CD14-positive monocyte (primary cell): ENCODE measurements around the gene ZFP57. TPM values are rescaled to one million over a fixed set of nuclear protein-coding genes. Genes with fewer than 3 reads are reported as not detected.

Experiments used
- DNase-seq, 3 donors: peaks; one replicate each; pipeline ENCODE4 v3.0.0-alpha.2; 2011 to 2022
- H2AFZ ChIP-seq: 2 replicates; pipeline ENCODE4 v1.6.0; 2012; ENCODE audit warnings: mild to moderate bottlenecking, low read depth, low read length, inconsistent platforms; ENCODE audit not compliant: insufficient read depth, poor library complexity, severe bottlenecking
- H3K27ac ChIP-seq, 2 donors: 1 replicate in 1 of 2; 2 replicates in 1 of 2; pipeline ENCODE4 v1.5.1; 2012 to 2013; ENCODE audit warnings: low read length in 2 of 2, control low read depth in 1 of 2, inconsistent platforms in 1 of 2, low read depth in 1 of 2, mild to moderate bottlenecking in 1 of 2
- H3K27me3 ChIP-seq, 2 donors: one replicate each; pipeline versions ENCODE4 v1.6.0 to v1.6.1; 2011 to 2013; ENCODE audit warnings: low read length in 2 of 2; ENCODE audit not compliant: control insufficient read depth in 2 of 2, insufficient read depth in 2 of 2
- H3K36me3 ChIP-seq, 2 donors: replicated peaks in 1 of 2; 1 replicate in 1 of 2; 2 replicates in 1 of 2; pipeline versions ENCODE4 v1.5.1 to v1.6.1; 2012 to 2013; ENCODE audit warnings: low read length in 2 of 2, control low read depth in 1 of 2, inconsistent platforms in 1 of 2, mild to moderate bottlenecking in 1 of 2; ENCODE audit not compliant: insufficient read depth in 2 of 2, control insufficient read depth in 1 of 2
- H3K4me1 ChIP-seq, 2 donors: 1 replicate in 1 of 2; 2 replicates in 1 of 2; pipeline versions ENCODE4 v1.5.1 to v1.6.1; 2012 to 2013; ENCODE audit warnings: low read length in 2 of 2, control low read depth in 1 of 2, inconsistent platforms in 1 of 2, mild to moderate bottlenecking in 1 of 2, moderate library complexity in 1 of 2; ENCODE audit not compliant: insufficient read depth in 2 of 2, control insufficient read depth in 1 of 2
- H3K4me2 ChIP-seq: replicated peaks from 2 replicates; pipeline ENCODE3; 2012; ENCODE audit warnings: low read length, moderate library complexity, mild to moderate bottlenecking; ENCODE audit not compliant: poor library complexity, severe bottlenecking; ENCODE audit errors: extremely low read depth
- H3K4me3 ChIP-seq, 3 experiments: fragments of 200-600 bp in 1 of 3; sonication (generic) in 1 of 3; replicated peaks in 1 of 3; 1 replicate in 2 of 3; 2 replicates in 1 of 3; pipeline ENCODE4 v1.5.1; 2011 to 2013; ENCODE audit warnings: low read length in 3 of 3, mild to moderate bottlenecking in 3 of 3, control low read depth in 2 of 3, low read depth in 2 of 3, inconsistent platforms in 1 of 3, moderate library complexity in 1 of 3
- H3K79me2 ChIP-seq: 2 replicates; pipeline ENCODE4 v1.6.0; 2012; ENCODE audit warnings: mild to moderate bottlenecking, control low read depth, inconsistent platforms, low read length, moderate library complexity; ENCODE audit not compliant: insufficient read depth
- H3K9ac ChIP-seq: 2 replicates; pipeline ENCODE4 v1.6.0; 2017; ENCODE audit warnings: low read length, mild to moderate bottlenecking; ENCODE audit not compliant: insufficient read depth, poor library complexity, severe bottlenecking
- H3K9me3 ChIP-seq, 2 donors: replicated peaks in 1 of 2; 1 replicate in 1 of 2; 2 replicates in 1 of 2; pipeline versions ENCODE4 v1.5.1 to v1.6.1; 2012 to 2013; ENCODE audit warnings: low read length in 2 of 2, control low read depth in 1 of 2; ENCODE audit not compliant: control insufficient read depth in 1 of 2, insufficient read depth in 1 of 2
- H4K20me1 ChIP-seq: 2 replicates; pipeline ENCODE4 v1.6.0; 2012; ENCODE audit warnings: mild to moderate bottlenecking, low read length, control low read depth, moderate library complexity; ENCODE audit not compliant: insufficient read depth
- H3K27ac Mint-ChIP-seq, 7 donors: one replicate each; pipeline ENCODE4 v1.8.0; 2020; ENCODE audit warnings: mild to moderate bottlenecking in 7 of 7, mixed read lengths in 7 of 7, moderate library complexity in 6 of 7, inconsistent platforms in 2 of 7
- H3K27me3 Mint-ChIP-seq, 3 donors: one replicate each; pipeline ENCODE4 v1.8.0; 2021 to 2022; ENCODE audit warnings: low read depth in 3 of 3, mild to moderate bottlenecking in 3 of 3, mixed read lengths in 3 of 3, moderate library complexity in 3 of 3, inconsistent platforms in 1 of 3
- H3K36me3 Mint-ChIP-seq, 2 donors: one replicate each; pipeline ENCODE4 v1.8.0; 2020; ENCODE audit warnings: mixed read lengths in 2 of 2, inconsistent platforms in 1 of 2, mild to moderate bottlenecking in 1 of 2
- H3K4me1 Mint-ChIP-seq: one replicate; pipeline ENCODE4 v1.8.0; 2020; ENCODE audit warnings: mild to moderate bottlenecking, mixed read lengths
- H3K4me3 Mint-ChIP-seq, 2 donors: one replicate each; pipeline ENCODE4 v1.8.0; 2020; ENCODE audit warnings: mild to moderate bottlenecking in 2 of 2, mixed read lengths in 2 of 2, moderate library complexity in 1 of 2
- H3K9me3 Mint-ChIP-seq, 7 donors: one replicate each; pipeline ENCODE4 v1.8.0; 2020 to 2022; ENCODE audit warnings: mixed read lengths in 7 of 7, mild to moderate bottlenecking in 6 of 7, moderate library complexity in 6 of 7, inconsistent platforms in 2 of 7
- WGBS: methylation state at CpG from one replicate; pipeline ENCODE4 v1.1.5; 2013; ENCODE audit warnings: missing lambda C conversion rate; ENCODE audit not compliant: insufficient coverage; 5-methylcytosine and 5-hydroxymethylcytosine counted together
- intact Hi-C, 2 donors: fragments of 100-400 bp; cut with micrococcal nuclease; formaldehyde crosslinking; loops; one replicate each; pipeline versions ENCODE4 v1.15.0 to v1.15.1; 2023
- polyA plus RNA-seq, 3 donors: library from polyadenylated mRNA; depleted of rRNA in 1 of 3; unstranded in 2 of 3; stranded (reverse) in 1 of 3; fragments of 300-500 nt in 2 of 3; fragments of >200 nt in 1 of 3; fragmentation: Illumina TruSeq in 2 of 3; gene quantifications; 1 replicate in 2 of 3; 2 replicates in 1 of 3; pipeline ENCODE4 v1.2.3, GENCODE V29; 2012 to 2021
- TF ChIP-seq, protein P1 (sequence below): fragments of 200-600 bp; IDR thresholded peaks from one replicate; pipeline ENCODE4 v1.8.0; 2022; ENCODE audit warnings: antibody characterized with exemption, mild to moderate bottlenecking

Gene ZFP57
- polyA plus RNA-seq, 3 donors, result 0.72 TPM; not detected in 2

DNA sequence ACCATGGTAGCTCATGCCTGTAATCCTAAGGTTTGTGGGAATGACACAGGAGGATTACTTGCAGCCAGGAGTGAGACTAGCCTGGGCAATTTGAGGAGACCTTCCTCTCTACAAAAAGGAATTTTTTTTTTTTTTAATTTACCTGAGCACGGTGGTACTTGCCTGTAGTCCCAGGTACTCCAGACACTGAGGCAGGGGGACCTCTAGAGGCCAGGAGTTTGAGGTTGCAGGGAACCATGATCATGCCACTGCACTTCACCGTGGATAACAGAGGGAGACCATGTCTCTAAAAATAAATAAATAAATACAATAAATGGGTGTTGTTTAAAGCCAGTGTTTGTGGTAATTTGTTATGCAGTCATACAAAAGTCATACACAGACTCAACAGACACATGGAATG, 39.9 kb upstream of the ZFP57 start:
- Histone ChIP-seq H3K36me3 (peaks cover 17 to 18% of the 10 kb centered on the region in 2 donors), H3K27ac (no peak overlapping the region), H3K4me2 (no peak overlapping the region), H4K20me1 (peaks cover 19% of the 10 kb centered on the region), H2AFZ (no peak overlapping the region), H3K9me3 (no peaks in the 10 kb centered on the region), H3K27me3 (no peaks in the 10 kb centered on the region), H3K4me3 (no peak overlapping the region), H3K79me2 (peaks cover 32% of the 10 kb centered on the region), H3K9ac (no peak overlapping the region), H3K4me1 (peaks cover 18 to 19% of the 10 kb centered on the region in 2 donors)
- H3K27ac Mint-ChIP-seq, result no peak overlapping the region
- H3K4me1 Mint-ChIP-seq, result peaks cover 29% of the 10 kb centered on the region
- peaks cover 3 to 7% (median 5%) of the 10 kb centered on the region in 3 donors for H3K27me3 Mint-ChIP-seq
- intact Hi-C loops, result loop anchor here in 1 of 2 donors (10.0 kb wide), 1 partner anchor 224 kb away; the partner anchor contains the start of gene HLA-A
- no peak overlapping the region for H3K4me3 Mint-ChIP-seq
- no CpG with 5 or more reads among the region's 2 CpGs for WGBS
- peaks cover 0 to 8% (median 1%) of the 10 kb centered on the region in 7 donors for H3K9me3 Mint-ChIP-seq
- TF ChIP-seq, protein P1, sequence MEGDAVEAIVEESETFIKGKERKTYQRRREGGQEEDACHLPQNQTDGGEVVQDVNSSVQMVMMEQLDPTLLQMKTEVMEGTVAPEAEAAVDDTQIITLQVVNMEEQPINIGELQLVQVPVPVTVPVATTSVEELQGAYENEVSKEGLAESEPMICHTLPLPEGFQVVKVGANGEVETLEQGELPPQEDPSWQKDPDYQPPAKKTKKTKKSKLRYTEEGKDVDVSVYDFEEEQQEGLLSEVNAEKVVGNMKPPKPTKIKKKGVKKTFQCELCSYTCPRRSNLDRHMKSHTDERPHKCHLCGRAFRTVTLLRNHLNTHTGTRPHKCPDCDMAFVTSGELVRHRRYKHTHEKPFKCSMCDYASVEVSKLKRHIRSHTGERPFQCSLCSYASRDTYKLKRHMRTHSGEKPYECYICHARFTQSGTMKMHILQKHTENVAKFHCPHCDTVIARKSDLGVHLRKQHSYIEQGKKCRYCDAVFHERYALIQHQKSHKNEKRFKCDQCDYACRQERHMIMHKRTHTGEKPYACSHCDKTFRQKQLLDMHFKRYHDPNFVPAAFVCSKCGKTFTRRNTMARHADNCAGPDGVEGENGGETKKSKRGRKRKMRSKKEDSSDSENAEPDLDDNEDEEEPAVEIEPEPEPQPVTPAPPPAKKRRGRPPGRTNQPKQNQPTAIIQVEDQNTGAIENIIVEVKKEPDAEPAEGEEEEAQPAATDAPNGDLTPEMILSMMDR, result no peak
- DNase-seq, result no peak
- peaks cover 19% of the 10 kb centered on the region in 2 donors for H3K36me3 Mint-ChIP-seq

- no peak overlapping the region for H3K4me3 ChIP-seq
- H3K36me3 ChIP-seq, result no peaks in the 10 kb centered on the region
- no peak overlapping the region for H3K4me3 Mint-ChIP-seq
- H2AFZ ChIP-seq, result no peak overlapping the region
- no peak for DNase-seq
- WGBS, result 71% methylated on average over 4 of the region's 8 CpGs
- no peak overlapping the region for H3K4me2 ChIP-seq
- H3K36me3 Mint-ChIP-seq, result no peaks in the 10 kb centered on the region
- no peak overlapping the region for H3K27ac ChIP-seq
- no peak overlapping the region for H3K27ac Mint-ChIP-seq
- H3K27me3 Mint-ChIP-seq, result peaks cover 12 to 33% (median 30%) of the 10 kb centered on the region in 3 donors
- intact Hi-C loops, result no loop called here
- H3K9ac ChIP-seq, result no peak overlapping the region
- peaks cover 0 to 2% (median 0%) of the 10 kb centered on the region in 7 donors for H3K9me3 Mint-ChIP-seq
- no peaks in the 10 kb centered on the region for H3K79me2 ChIP-seq
- H4K20me1 ChIP-seq, result no peaks in the 10 kb centered on the region
- peaks cover 11 to 15% of the 10 kb centered on the region in 2 donors for H3K27me3 ChIP-seq
- H3K4me1 ChIP-seq, result peaks cover 10% of the 10 kb centered on the region in 2 donors
- H3K9me3 ChIP-seq, result no peaks in the 10 kb centered on the region
- H3K4me1 Mint-ChIP-seq, result peaks cover 10% of the 10 kb centered on the region
- TF ChIP-seq, protein P1, result no peak
Observed at GRCh38 chr6:29710281-29710941, 29.5 kb upstream of the ZFP57 start.
